Fibroblast of skin of back (primary cell): ENCODE results near the gene UBXN10.

ENCODE experiments used
- DNase-seq: peaks from one replicate; pipeline ENCODE4 v3.0.0-alpha.2; 2013

UBXN10 gene

DNA sequence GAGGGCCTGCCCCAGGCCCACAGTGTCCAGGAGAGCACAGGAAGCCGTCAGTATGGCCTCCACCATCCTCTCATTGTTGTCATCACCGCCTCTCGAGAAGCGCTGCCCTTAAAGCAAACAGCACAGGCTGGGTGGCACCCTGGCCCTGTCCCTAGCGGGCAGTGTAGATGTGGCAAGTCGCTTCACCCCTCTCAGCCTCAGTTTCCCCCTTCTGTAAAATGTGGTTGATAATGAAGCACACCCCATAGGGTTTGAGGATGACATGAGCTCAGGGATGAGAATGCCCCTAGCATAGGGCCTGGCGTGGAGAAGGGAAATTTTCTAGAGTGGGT is 33.3 kb upstream of the UBXN10 start:
- DNase-seq, result no peak

GRCh38 chr1:20153000-20153418 is 32.9 kb upstream of the UBXN10 start:
- DNase-seq, result peak; percentile 41

GRCh38 chr1:20154301-20154831 is 31.5 kb upstream of the UBXN10 start:
- no peak for DNase-seq

DNA sequence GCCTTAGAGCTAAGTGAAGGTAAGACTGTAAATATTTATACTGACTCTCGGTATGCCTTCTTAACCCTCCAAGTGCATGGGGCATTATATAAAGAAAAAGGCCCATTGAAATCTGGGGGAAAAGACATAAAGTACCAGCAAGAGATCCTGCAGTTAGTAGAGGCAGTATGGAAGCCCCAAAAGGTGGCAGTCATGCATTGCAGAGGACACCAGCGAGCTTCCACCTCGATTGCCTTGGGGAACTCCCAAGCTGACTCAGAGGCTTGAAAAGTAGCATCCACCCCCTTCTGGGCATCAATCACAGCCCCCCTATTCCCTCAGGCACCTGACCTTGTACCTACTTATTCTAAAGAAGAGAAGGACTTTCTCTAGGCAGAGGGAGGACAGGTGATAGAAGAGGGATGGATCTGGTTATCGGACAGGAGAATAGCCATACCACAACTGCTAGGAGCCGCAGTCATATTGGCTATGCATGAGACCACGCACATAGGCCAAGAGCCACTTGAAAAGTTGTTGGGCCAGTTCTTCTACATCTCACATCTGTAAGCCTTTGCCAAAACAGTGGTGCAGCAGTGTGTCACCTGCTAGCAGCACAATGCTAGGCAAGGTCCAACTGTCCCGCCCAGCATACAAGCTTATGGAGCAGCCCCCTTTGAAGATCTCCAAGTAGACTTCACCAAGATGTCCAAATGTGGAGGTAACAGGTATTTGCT is 27.4 kb upstream of the UBXN10 start:
- no peak for DNase-seq

DNA sequence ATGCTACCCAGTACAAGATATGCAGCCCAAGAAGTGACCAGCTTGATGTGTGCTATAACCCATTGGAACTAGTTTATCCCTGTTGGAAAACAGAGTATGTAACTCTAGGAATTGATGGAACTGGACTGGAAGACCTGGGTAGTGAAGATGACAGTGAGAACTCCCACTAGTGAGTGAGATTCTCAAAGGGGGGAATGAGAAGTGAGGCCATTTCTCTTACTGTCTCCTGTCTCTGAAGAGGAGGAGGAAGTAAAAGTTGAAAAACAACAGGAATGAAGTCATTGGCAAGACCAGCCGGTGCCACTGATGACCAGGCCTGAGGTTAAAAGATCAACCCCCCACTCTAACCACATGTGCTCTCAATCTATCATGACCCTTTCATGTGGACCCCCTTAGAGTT is 25.9 kb upstream of the UBXN10 start:
- no peak for DNase-seq

- DNase-seq, result no peak
Observed at GRCh38 chr1:20164694-20165202, 21.1 kb upstream of the UBXN10 start.

- DNase-seq, result no peak
Observed at GRCh38 chr1:20165522-20165951, 20.4 kb upstream of the UBXN10 start.

- DNase-seq, result no peak
Observed at GRCh38 chr1:20166051-20166450, 19.8 kb upstream of the UBXN10 start.

GRCh38 chr1:20167126-20167525 is 18.8 kb upstream of the UBXN10 start:
- DNase-seq, result no peak

DNA sequence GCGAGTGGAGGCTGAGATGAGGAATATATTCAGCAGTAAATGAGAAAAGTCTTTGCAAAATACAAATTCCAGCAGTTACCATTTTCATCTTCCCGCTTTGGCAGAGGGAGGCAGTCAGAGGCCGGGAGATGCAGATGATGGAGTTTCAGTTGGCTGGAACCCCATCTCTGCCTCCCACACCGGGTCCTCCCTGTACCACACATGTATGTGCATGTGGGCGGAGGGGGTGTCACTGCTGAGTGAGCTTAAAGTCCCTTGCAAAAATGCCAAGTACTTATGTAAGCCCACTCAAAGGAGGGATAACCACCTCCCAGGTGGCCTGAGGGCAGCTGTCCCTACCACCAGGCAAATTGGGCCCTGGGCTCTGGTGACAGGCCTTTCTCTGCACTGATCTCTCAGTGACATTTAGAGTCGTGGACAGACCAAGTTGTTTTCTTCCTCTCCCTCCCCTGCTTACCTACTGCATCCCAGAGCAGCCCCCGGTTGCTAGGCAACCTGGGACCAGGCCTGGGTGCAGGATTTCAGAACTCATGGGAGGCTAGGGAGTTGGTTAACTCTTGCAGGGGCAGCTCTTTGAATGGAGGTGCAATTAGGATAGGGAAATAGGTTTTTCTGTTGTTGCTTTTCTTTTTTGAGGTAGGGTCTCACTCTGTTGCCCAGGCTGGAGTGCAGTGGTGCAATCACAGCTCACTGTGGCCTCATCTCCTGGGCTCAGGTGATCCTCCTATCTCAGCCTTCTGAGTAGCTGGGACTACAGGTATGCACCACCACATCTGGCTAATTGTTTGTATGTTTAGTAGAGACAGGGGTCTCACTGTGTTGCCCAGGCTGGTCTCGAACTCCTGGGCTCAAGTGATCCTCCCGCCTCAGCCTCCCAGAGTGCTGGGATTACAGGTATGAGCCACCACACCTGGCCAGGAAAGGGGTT is 17.1 kb upstream of the UBXN10 start:
- no peak for DNase-seq

- DNase-seq, result no peak
Observed at GRCh38 chr1:20169932-20170331, 16.0 kb upstream of the UBXN10 start.

DNA sequence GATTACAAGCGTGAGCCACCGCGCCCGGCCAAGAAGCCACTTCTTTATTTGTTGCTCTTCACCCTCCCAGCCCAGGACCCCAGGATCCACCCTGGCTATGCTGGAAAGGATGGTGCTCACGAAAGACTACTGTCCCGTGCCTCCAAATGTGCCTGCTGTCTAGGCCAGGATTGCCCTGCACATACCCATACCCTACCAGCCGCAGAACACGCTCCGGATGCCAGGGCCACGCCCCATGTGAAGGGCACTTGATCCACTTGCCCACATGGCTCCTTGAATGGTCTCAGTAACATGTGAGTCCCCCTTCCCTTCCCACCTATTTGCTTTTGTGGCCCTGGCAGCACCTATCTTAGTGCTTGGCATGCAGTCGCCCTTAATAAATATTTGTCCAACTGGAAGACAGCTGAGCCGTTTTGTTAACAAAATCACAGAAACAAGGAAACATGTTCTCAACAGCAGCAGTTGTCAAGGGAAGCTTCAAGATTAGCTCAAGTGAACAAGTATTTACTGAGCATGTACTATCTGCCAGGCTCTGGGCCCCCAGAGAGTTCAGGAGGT is 13.8 kb upstream of the UBXN10 start:
- no peak for DNase-seq

DNA sequence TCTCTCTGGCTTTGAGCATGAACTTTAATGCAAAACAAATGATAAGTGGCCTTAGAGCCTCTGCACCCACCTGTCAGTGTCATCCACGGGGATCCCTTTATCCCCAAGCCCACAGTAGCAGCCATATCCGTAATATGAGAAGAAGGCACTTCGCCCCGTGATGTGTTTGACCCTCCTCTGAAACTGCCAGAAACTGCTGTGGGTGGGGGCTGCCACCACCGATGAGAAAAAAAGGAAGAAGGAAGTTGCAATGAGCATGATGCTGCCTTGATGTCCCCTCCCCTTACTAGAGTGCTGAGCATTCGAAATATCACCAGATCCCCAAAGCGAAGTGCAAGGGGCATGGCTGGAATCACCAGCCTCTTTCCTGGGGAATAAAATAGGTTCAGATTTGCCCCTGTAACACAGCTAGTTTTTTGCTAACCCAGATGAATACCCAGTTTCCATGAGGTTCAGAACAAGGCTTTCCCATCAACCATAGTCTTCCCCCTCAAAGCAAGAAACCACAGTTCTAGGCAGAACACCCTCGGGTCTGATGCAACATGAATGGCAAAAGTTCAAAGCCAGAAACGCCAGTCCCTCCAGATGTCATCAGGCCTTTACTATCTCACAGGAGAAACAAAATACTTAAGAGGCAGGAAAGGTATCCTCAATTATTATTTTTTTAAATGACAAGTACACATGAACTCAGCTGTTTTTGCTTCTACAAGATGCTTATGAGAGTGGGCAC is 10.8 kb upstream of the UBXN10 start:
- DNase-seq, result no peak

DNA sequence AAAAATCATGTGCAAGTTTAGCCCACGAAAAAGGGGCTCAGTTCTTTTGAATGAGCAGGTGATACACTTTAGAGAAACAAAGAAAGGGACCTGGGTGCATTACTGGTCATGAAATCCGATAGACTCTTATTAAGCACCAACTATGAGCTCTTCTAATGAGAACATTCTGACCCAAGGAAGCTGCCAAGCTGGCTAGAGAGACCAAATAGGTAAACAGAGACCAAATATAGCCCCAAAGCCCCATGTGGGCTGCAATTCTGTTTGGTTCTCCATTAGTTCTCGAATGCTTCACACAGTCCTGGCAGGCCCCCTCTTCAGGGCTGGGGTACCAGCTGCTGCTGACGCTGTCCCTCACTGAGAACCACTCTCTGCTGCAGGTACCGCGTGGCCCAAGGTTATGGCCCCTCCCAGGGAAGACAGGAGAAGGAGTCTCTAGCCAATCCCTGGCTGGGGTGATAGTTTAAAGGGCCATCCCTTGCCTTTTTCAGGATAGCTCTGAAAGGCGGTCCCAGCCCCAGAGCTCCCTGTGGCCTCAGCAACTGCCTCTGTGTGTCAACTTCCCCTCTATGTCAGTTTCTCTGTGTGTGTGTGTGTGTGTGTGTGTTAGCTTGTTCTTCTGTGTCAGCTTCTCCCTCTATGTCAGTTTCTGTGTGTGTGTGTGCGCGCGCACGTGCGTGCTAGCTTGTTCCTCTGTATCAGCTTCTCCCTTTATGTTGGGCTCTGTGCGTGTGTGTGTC is 7.1 kb upstream of the UBXN10 start:
- DNase-seq, result no peak

GRCh38 chr1:20179371-20180128 is 6.3 kb upstream of the UBXN10 start:
- DNase-seq, result no peak

DNA sequence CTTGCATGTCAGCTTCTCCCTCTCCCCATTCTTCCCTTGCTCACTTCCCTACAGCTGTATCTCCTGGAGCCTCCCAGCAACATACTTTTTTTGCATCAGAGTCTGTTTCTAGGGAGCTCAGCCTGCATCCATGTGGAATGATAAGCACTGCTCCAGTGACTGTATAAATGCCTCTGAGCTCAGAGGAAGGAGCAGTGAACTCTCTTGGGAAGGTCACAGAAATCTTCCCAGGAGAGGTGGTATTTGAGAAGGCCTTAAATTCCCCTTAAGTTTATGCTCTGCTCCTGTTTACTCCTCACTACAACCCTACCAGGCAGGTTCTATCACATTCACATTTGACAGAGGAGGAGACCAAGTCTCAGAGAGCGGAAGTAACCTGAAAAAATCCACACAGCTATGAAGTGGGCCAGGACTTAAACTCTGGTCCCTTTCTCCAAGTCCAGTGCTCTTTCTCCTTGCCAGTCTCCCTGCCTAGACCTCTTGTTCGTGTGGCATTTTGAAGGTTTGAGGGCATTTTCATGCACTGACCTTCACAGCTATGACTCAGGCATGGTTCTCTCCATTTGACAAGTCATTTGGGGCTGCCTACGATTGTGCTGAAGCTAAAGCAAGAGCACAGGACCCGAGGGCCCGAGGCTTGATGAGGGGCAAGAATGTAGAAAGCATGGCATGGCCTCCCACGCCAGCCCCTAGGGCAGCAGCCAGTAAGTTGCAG is 5.6 kb upstream of the UBXN10 start:
- DNase-seq, result no peak

DNA sequence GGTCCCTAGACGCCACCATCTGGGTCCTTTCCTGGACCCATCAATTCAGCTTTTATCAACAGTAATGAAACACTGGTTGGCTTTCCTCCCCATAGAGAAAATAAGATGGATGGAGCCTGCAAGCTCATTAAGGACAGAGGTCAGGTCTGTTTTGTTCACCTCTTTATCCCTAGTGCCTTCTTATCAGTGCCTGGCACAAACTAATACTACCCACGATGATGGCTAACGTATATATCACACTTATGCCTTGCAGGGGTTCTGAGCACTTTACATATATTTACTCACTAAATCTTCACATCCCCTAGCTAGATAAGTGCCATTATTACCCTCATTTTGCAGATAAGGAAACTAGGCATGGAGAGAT is 5.1 kb upstream of the UBXN10 start:
- DNase-seq, result no peak

DNA sequence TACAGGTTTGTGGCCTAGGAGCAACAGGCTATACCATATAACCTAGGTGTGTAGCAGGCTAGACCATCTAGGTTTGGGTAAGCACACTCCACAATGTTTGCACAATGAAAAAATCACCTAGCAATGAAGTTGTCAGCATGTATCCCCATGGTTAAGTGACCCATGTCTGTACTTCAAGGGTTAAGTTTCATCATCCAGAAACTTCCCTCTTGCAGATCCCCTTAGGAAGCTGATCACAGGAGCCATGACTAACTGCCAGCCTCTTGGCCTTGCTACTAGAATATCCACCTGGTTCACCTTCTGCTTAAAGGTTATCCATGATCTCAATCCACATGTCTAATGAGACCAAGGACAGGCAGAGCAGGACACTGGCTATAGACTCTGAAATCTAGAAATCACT is 3.5 kb upstream of the UBXN10 start:
- DNase-seq, result no peak

DNA sequence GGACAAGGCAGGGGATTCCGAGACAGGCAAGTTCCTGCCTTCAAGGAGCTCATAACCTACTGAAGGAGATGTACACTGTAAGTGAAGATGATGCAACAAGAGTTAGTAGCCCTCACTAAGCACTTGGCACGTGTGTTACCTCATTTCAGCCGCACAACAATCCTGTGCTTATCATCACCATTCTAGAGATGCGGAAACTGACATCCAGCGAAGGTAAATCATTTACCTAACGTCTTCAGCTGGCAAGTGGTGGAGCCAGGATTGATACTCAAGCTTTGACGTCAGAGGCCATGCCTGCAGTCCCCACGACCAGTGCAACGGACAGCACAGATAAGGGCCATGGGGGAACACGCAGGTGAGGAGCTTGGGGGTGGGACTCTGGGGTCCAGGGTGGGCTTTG is 2.9 kb upstream of the UBXN10 start:
- DNase-seq, result no peak

DNA sequence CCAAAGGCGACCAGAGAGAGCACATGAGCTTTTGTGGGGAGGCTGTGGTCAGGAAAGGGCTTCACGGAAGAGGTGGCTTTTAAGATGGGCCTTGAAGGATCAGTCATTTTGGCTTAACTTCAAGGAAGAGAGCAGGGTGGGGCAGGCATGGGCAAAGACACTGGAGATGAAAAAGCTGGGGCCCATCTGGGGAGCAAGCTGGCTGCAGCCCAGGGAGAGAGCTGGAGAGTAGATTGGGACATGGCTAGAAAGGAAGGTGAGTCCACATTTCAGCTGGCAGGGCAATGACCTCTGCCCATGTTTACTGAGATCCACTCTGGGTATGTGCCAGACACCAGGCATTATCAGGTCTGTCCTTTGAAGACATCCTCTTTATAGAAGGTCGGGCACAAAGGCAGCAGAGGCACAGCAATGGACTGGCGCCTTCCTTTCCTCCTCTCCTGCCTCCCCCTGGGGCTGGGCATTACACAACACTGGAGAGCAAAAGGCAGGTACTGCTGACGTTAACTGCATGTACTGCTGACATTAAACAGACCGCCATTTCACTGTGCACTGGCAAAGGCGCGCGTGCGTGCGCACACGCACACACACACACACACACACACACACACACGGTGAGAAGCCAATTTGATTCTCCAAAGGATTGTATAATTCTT is 2.2 kb upstream of the UBXN10 start:
- DNase-seq, result no peak
